H9 (cell line): ENCODE measurements around the gene ALDH1B1. TPM values are rescaled to one million over a fixed set of nuclear protein-coding genes. Genes with fewer than 3 reads are reported as not detected.

Source experiments
- DNase-seq: peaks from one replicate; pipeline ENCODE4 v3.0.0-alpha.2; 2017
- H2AFZ ChIP-seq: one replicate; pipeline ENCODE4 v1.6.1; 2013; ENCODE audit warnings: mild to moderate bottlenecking, low read length, control low read depth, moderate library complexity
- H2AK5ac ChIP-seq: 2 replicates; pipeline ENCODE4 v1.6.1; 2013; ENCODE audit warnings: low read length, control low read depth, mixed read lengths; ENCODE audit not compliant: insufficient read length
- H2BK120ac ChIP-seq: one replicate; pipeline ENCODE4 v1.6.1; 2013; ENCODE audit warnings: low read depth, mild to moderate bottlenecking, low read length, control low read depth, inconsistent platforms; ENCODE audit not compliant: poor library complexity, severe bottlenecking
- H2BK12ac ChIP-seq: 2 replicates; pipeline ENCODE4 v1.6.1; 2013; ENCODE audit warnings: low read length, control low read depth, mixed read lengths, low read depth; ENCODE audit not compliant: insufficient read length
- H2BK15ac ChIP-seq: 2 replicates; pipeline ENCODE4 v1.6.1; 2013; ENCODE audit warnings: low read depth, low read length, control low read depth
- H2BK20ac ChIP-seq: one replicate; pipeline ENCODE4 v1.6.1; 2013; ENCODE audit warnings: low read depth, mild to moderate bottlenecking, low read length, control low read depth, inconsistent platforms; ENCODE audit not compliant: poor library complexity, severe bottlenecking
- H2BK5ac ChIP-seq: 2 replicates; pipeline ENCODE4 v1.6.1; 2013; ENCODE audit warnings: low read length, control low read depth, mixed read lengths; ENCODE audit not compliant: insufficient read length
- H3K14ac ChIP-seq: 2 replicates; pipeline ENCODE4 v1.6.1; 2013; ENCODE audit warnings: low read length, control low read depth; ENCODE audit not compliant: insufficient read depth
- H3K18ac ChIP-seq: 2 replicates; pipeline ENCODE4 v1.6.1; 2013; ENCODE audit warnings: low read depth, mild to moderate bottlenecking, mixed read lengths, low read length, control low read depth; ENCODE audit not compliant: insufficient read length
- H3K23ac ChIP-seq: 2 replicates; pipeline ENCODE4 v1.6.1; 2013; ENCODE audit warnings: low read length, control low read depth, mixed read lengths, low read depth; ENCODE audit not compliant: insufficient read length
- H3K23me2 ChIP-seq: 2 replicates; pipeline ENCODE4 v1.6.1; 2013; ENCODE audit warnings: low read depth, mild to moderate bottlenecking, mixed read lengths, low read length, control low read depth; ENCODE audit not compliant: insufficient read length, poor library complexity, severe bottlenecking
- H3K27ac ChIP-seq: 2 replicates; pipeline ENCODE4 v1.5.1; 2013; ENCODE audit warnings: low read length, control low read depth, mixed read lengths, low read depth; ENCODE audit not compliant: insufficient read length
- H3K27me3 ChIP-seq: 2 replicates; pipeline ENCODE4 v1.6.1; 2013; ENCODE audit warnings: low read length, control low read depth, inconsistent platforms; ENCODE audit not compliant: insufficient read depth
- H3K4ac ChIP-seq: 2 replicates; pipeline ENCODE4 v1.6.1; 2013; ENCODE audit warnings: low read depth, mild to moderate bottlenecking, control low read depth, inconsistent platforms, low read length, moderate library complexity
- H3K4me1 ChIP-seq: 2 replicates; pipeline ENCODE4 v1.6.1; 2013; ENCODE audit warnings: low read length, control low read depth, inconsistent platforms; ENCODE audit not compliant: insufficient read depth
- H3K4me2 ChIP-seq: 2 replicates; pipeline ENCODE4 v1.6.1; 2013; ENCODE audit warnings: low read length, control low read depth, mixed read lengths; ENCODE audit not compliant: insufficient read length, insufficient read depth
- H3K56ac ChIP-seq: 2 replicates; pipeline ENCODE4 v1.6.1; 2013; ENCODE audit warnings: low read depth, mild to moderate bottlenecking, mixed read lengths, low read length, control low read depth; ENCODE audit not compliant: insufficient read length
- H3K79me1 ChIP-seq: 2 replicates; pipeline ENCODE4 v1.6.1; 2013; ENCODE audit warnings: low read depth, mild to moderate bottlenecking, moderate library complexity, low read length, control low read depth, inconsistent platforms; ENCODE audit not compliant: insufficient read depth, poor library complexity, severe bottlenecking
- H3K79me2 ChIP-seq: 2 replicates; pipeline ENCODE4 v1.6.1; 2013; ENCODE audit warnings: low read length, control low read depth, inconsistent platforms; ENCODE audit not compliant: insufficient read depth
- H3K9ac ChIP-seq: 2 replicates; pipeline ENCODE4 v1.6.1; 2013; ENCODE audit warnings: low read length, control low read depth, mixed read lengths; ENCODE audit not compliant: insufficient read length; ENCODE audit errors: extremely low read depth
- H3K9me3 ChIP-seq: one replicate; pipeline ENCODE4 v1.6.1; 2013; ENCODE audit warnings: low read depth, low read length, inconsistent platforms; ENCODE audit not compliant: control insufficient read depth
- H3T11ph ChIP-seq: one replicate; pipeline ENCODE4 v1.6.1; 2013; ENCODE audit warnings: mild to moderate bottlenecking, low read length, control low read depth, inconsistent platforms
- H4K20me1 ChIP-seq: one replicate; pipeline ENCODE4 v1.6.1; 2013; ENCODE audit not compliant: control insufficient read depth, insufficient read length, insufficient read depth
- H4K5ac ChIP-seq: 2 replicates; pipeline ENCODE4 v1.6.1; 2013; ENCODE audit warnings: low read depth, mild to moderate bottlenecking, mixed read lengths, low read length, control low read depth; ENCODE audit not compliant: insufficient read length
- H4K8ac ChIP-seq: replicated peaks from 2 replicates; pipeline ENCODE4 v1.6.1; 2013; ENCODE audit warnings: low read length, control low read depth, mixed read lengths, low read depth; ENCODE audit not compliant: insufficient read length
- H4K91ac ChIP-seq: 2 replicates; pipeline ENCODE4 v1.6.1; 2013; ENCODE audit warnings: low read depth, mild to moderate bottlenecking, moderate library complexity, mixed read lengths, low read length, control low read depth; ENCODE audit not compliant: insufficient read length
- H3K27ac Mint-ChIP-seq, 3 experiments: 2 replicates in 2 of 3; 3 replicates in 1 of 3; pipeline ENCODE4 v1.8.0; 2020 to 2021; ENCODE audit warnings: mixed read lengths in 3 of 3, mild to moderate bottlenecking in 1 of 3, moderate library complexity in 1 of 3
- H3K27me3 Mint-ChIP-seq: 2 replicates; pipeline ENCODE4 v1.8.0; 2021; ENCODE audit warnings: low read depth, mild to moderate bottlenecking, moderate library complexity, mixed read lengths
- H3K36me3 Mint-ChIP-seq, 3 experiments: 2 replicates in 2 of 3; 3 replicates in 1 of 3; pipeline ENCODE4 v1.8.0; 2020 to 2021; ENCODE audit warnings: low read depth in 3 of 3, mixed read lengths in 3 of 3; ENCODE audit not compliant: insufficient read depth in 1 of 3
- H3K4me1 Mint-ChIP-seq, 2 experiments: 2 replicates each; pipeline ENCODE4 v1.8.0; 2020; ENCODE audit warnings: mixed read lengths in 2 of 2
- H3K4me3 Mint-ChIP-seq, 2 experiments: 2 replicates in 1 of 2; 3 replicates in 1 of 2; pipeline ENCODE4 v1.8.0; 2020 to 2021; ENCODE audit warnings: mild to moderate bottlenecking in 2 of 2, mixed read lengths in 2 of 2, moderate library complexity in 1 of 2
- H3K9me3 Mint-ChIP-seq, 2 experiments: 2 replicates in 1 of 2; 3 replicates in 1 of 2; pipeline ENCODE4 v1.8.0; 2020; ENCODE audit warnings: mild to moderate bottlenecking in 2 of 2, mixed read lengths in 2 of 2, moderate library complexity in 1 of 2
- CTCF ChIP-seq: fragments of 200-600 bp; sonication (generic); conservative IDR thresholded peaks from 3 replicates; pipeline ENCODE4 v1.8.0; 2021; ENCODE audit warnings: antibody characterized with exemption, mild to moderate bottlenecking
- WGBS: extraction: QIAGEN DNeasy Blood & Tissue Kit; methylation state at CpG from one replicate; pipeline ENCODE4 v1.1.7; 2013; ENCODE audit warnings: missing lambda C conversion rate, low lambda C conversion rate, mixed read lengths; ENCODE audit not compliant: insufficient read length; ENCODE audit errors: extremely low coverage; 5-methylcytosine and 5-hydroxymethylcytosine counted together
- total RNA-seq: library from RNA; stranded (reverse); gene quantifications from 2 replicates; pipeline ENCODE4 v1.2.1, GENCODE V29; 2021

Gene ALDH1B1
- total RNA-seq, 1 experiment from 2014 or later = 49.6 TPM

GRCh38 chr9:38355517-38356120 is 36.9 kb upstream of the ALDH1B1 start:
- Histone ChIP-seq H3K4ac (no peak overlapping the region), H4K5ac (no peak overlapping the region), H3K23ac (no peak overlapping the region), H3K9me3 (no peaks in the 10 kb centered on the region), H4K91ac (no peak overlapping the region), H4K20me1 (no peaks in the 10 kb centered on the region), H2AK5ac (no peak overlapping the region), H2BK15ac (no peak overlapping the region), H2AFZ (no peak overlapping the region), H4K8ac (no peak overlapping the region), H3K14ac (no peak overlapping the region), H2BK20ac (no peak overlapping the region), H3K4me2 (no peak overlapping the region), H3K79me2 (no peaks in the 10 kb centered on the region), H2BK12ac (no peak overlapping the region), H3K4me1 (no peaks in the 10 kb centered on the region), H2BK120ac (no peak overlapping the region), H3K18ac (no peak overlapping the region), H3K27ac (no peak overlapping the region), H3K23me2 (no peaks in the 10 kb centered on the region), H3K79me1 (no peaks in the 10 kb centered on the region), H3K27me3 (no peaks in the 10 kb centered on the region; the same call in 1 of the 2 replicates), H3T11ph (no peak overlapping the region), H3K56ac (no peak overlapping the region), H3K9ac (no peak overlapping the region), H2BK5ac (no peak overlapping the region)
- TF ChIP-seq CTCF = no peak
- peaks cover 19 to 31% of the 10 kb centered on the region in 2 experiments for H3K4me1 Mint-ChIP-seq
- no peaks in the 10 kb centered on the region for H3K36me3 Mint-ChIP-seq
- H3K9me3 Mint-ChIP-seq = no peaks in the 10 kb centered on the region; a peak in 1 of 5 replicates
- DNase-seq = no peak
- WGBS = no CpG with 5 or more reads among the region's 3 CpGs
- H3K27me3 Mint-ChIP-seq = peaks cover 88% of the 10 kb centered on the region
- H3K4me3 Mint-ChIP-seq = no peak overlapping the region
- H3K27ac Mint-ChIP-seq = no peak overlapping the region
